Activated CD4-positive, alpha-beta T cell treated with anti-CD3 and anti-CD28 coated beads, Interleukin-2, amount 10 ng/mL, durations not matched to agents 7 days and 5 days (primary cell): ENCODE measurements around the gene SCYL2. TPM values are rescaled to one million over a fixed set of nuclear protein-coding genes. Genes with fewer than 3 reads are reported as not detected.
"Not testable (repeated sequence)": the region's sequence is repeated elsewhere in the genome, so short reads cannot be mapped to it uniquely, and the experiment has no call there.

Experiments used
- CTCF ChIA-PET: fragments of 350-600 bp; sonication (Branson Sonifier 250); formaldehyde crosslinking; loops from one replicate; lab custom pipeline; 2021; ENCODE audit warnings: antibody characterized with exemption; lab: Charles Lee
- POLR2A ChIA-PET: fragments of 350-600 bp; sonication (Branson Sonifier 250); formaldehyde crosslinking; loops from one replicate; lab custom pipeline; 2021; ENCODE audit warnings: antibody characterized with exemption; lab: Charles Lee
- DNase-seq: peaks from one replicate; pipeline ENCODE4 v3.0.0-alpha.2; 2020
- H3K27ac Mint-ChIP-seq: one replicate; pipeline ENCODE4 v1.8.0; 2021; ENCODE audit warnings: mild to moderate bottlenecking, moderate library complexity, mixed read lengths
- H3K27me3 Mint-ChIP-seq: one replicate; pipeline ENCODE4 v1.8.0; 2021; ENCODE audit warnings: mixed read lengths
- H3K36me3 Mint-ChIP-seq: one replicate; pipeline ENCODE4 v1.8.0; 2021; ENCODE audit warnings: low read depth, mixed read lengths
- H3K4me1 Mint-ChIP-seq: one replicate; pipeline ENCODE4 v1.8.0; 2021; ENCODE audit warnings: mixed read lengths
- H3K4me3 Mint-ChIP-seq: one replicate; pipeline ENCODE4 v1.8.0; 2021; ENCODE audit warnings: mild to moderate bottlenecking, moderate library complexity, mixed read lengths
- H3K9me3 Mint-ChIP-seq: one replicate; pipeline ENCODE4 v1.8.0; 2021; ENCODE audit warnings: mixed read lengths
- total RNA-seq, 2 experiments: library from RNA; stranded (reverse); gene quantifications; one replicate each; pipeline ENCODE4 v1.2.3, GENCODE V29; 2021

Gene SCYL2
- total RNA-seq, 2 experiments from 2014 or later: 32.1 to 33.3 TPM

DNA sequence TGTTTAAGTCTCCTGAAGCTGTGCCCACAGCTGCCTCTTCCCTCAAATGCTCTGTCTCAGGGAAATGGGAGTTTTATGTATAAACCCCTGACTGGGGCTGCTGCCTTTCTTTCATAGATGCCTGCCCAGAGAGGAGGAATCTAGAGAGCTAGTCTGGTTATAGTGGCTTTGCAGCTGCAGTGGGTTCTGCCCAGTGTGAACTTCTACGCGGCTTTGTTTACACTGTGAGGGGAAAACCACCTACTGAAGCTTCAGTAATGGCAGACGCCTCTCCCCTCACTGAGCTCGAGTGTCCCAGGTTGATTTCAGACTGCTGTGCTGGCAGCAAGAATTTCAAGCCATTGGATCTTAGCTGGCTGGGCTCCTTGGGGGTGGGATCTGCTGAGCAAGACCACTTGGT, 36.9 kb downstream of the SCYL2 start:
- Mint-ChIP-seq H3K27me3 (no peaks in the 10 kb centered on the region), H3K4me3 (no peak overlapping the region), H3K36me3 (peaks cover 75% of the 10 kb centered on the region), H3K27ac (no peak overlapping the region), H3K9me3 (peaks cover 33% of the 10 kb centered on the region), H3K4me1 (no peaks in the 10 kb centered on the region)
- CTCF ChIA-PET: interaction anchor here (0.6 kb wide), 1 partner anchor 988 kb away, joined by 3 read pairs; no protein-coding TSS in a partner anchor
- no peak for DNase-seq
- POLR2A ChIA-PET: no interaction called here

DNA sequence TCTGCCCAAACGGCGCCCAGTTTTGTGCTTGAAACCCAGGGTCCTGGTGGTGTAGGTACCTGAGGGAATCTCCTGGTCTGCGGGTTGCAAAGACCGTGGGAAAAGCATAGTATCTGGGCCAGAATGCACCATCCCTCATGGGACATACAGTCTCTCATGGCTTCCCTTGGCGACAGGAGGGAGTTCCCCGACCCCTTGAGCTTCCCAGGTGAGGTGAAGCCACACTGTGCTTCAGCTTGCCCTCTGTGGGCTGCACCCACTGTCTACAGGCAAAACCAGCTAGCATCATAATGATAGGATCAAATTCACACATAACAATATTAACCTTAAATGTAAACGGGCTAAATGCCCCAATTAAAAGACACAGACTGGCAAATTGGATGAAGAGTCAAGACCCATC, 37.4 kb downstream of the SCYL2 start:
- DNase-seq, H3K4me3 Mint-ChIP-seq, POLR2A ChIA-PET, H3K4me1 Mint-ChIP-seq, H3K27ac Mint-ChIP-seq, H3K27me3 Mint-ChIP-seq: not testable (repeated sequence)
- CTCF ChIA-PET: interaction anchor here (0.6 kb wide), 1 partner anchor 988 kb away, joined by 3 read pairs; no protein-coding TSS in a partner anchor
- Mint-ChIP-seq H3K9me3 (peaks cover 35% of the 10 kb centered on the region), H3K36me3 (peaks cover 70% of the 10 kb centered on the region)

DNA sequence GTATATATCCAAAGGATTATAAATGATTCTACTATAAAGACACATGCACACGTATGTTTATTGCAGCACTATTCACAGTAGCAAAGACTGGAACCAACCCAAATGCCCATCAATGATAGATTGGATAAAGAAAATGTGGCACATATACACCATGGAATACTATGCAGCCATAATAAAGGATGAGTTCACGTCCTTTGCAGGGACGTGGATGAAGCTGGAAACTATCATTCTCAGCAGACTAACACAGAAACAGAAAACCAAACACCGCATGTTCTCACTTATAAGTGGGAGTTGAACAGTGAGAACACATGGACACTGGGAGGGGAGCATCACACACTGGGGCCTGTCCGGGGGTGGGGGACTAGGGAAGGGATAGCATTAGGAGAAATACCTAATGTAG, 41.2 kb downstream of the SCYL2 start:
- Mint-ChIP-seq H3K36me3 (peaks cover 41% of the 10 kb centered on the region), H3K9me3 (peaks cover 24% of the 10 kb centered on the region)
- H3K4me1 Mint-ChIP-seq, H3K27ac Mint-ChIP-seq, POLR2A ChIA-PET, CTCF ChIA-PET, DNase-seq, H3K27me3 Mint-ChIP-seq, H3K4me3 Mint-ChIP-seq: not testable (repeated sequence)

DNA sequence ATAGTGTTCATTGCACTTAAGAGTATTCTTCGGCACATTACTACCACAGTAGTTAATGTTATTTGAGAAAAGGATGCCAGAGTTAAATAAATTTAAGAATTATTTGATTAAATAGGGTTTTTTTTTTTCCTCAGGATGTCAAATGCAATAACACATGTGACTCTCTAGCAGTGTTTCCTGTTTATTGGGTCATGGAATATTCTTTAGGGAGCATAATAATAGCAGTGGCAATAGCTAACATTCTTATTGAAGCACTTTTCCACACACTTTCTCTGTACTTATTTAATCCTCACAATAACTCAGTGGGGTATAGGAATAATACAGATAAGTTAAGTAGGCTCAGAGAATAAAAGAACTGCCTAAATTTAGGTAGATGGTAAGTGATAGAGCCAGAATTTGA, 44.3 kb downstream of the SCYL2 start:
- peaks cover 2% of the 10 kb centered on the region for H3K4me1 Mint-ChIP-seq
- CTCF ChIA-PET: interaction anchor here (1.2 kb wide), 1 partner anchor 12 kb away, joined by 3 read pairs; no protein-coding TSS in a partner anchor
- POLR2A ChIA-PET: no interaction called here
- peaks cover 23% of the 10 kb centered on the region for H3K36me3 Mint-ChIP-seq
- peaks cover 9% of the 10 kb centered on the region for H3K9me3 Mint-ChIP-seq
- no peak overlapping the region for H3K4me3 Mint-ChIP-seq
- DNase-seq: no peak
- no peaks in the 10 kb centered on the region for H3K27me3 Mint-ChIP-seq
- no peak overlapping the region for H3K27ac Mint-ChIP-seq

DNA sequence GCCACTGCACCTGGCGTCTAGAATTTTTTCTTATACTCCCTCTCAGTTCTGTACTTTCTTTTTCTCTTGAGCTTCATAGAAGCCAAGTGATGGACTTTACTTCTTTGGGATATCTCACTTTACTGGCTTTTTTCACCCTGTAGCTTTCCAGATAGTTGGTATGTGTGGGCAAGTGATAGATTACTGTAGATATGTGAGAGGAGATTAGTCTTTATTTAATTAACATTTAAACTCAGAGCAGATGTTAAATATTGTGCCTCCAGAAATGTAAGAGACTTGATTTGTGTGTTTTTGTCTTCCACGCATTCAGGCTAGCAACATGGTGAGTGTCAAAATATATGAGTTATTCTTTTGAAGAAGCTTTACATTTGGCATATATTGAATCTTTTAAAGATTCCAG, 50.4 kb downstream of the SCYL2 start:
- no peaks in the 10 kb centered on the region for H3K9me3 Mint-ChIP-seq
- DNase-seq: no peak
- no peak overlapping the region for H3K4me3 Mint-ChIP-seq
- peaks cover 19% of the 10 kb centered on the region for H3K36me3 Mint-ChIP-seq
- ChIA-PET CTCF (no interaction called here), POLR2A (no interaction called here)
- H3K27me3 Mint-ChIP-seq: no peaks in the 10 kb centered on the region
- H3K4me1 Mint-ChIP-seq: no peaks in the 10 kb centered on the region
- no peak overlapping the region for H3K27ac Mint-ChIP-seq

DNA sequence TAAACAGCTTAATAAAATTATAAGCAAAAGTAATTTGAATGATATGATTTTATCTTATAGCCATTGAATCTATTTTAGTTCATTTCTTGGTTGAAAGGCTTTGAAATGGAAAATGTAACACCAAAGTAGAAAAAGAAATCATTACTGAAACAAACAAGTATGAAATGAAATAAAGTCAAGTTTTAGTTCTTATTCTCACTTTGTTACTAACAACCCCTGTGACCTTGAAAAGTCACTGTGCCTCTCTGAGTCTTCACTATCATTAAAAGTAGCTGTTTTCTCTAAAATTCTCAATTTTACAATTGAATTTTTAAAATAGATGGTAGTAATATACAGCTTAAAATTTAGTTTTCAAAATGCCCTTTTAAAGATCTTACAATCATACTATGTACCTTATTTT, 57.5 kb downstream of the SCYL2 start:
- no peaks in the 10 kb centered on the region for H3K27me3 Mint-ChIP-seq
- peaks cover 20% of the 10 kb centered on the region for H3K36me3 Mint-ChIP-seq
- DNase-seq: no peak
- H3K27ac Mint-ChIP-seq: no peak overlapping the region
- ChIA-PET POLR2A (no interaction called here), CTCF (no interaction called here)
- H3K4me3 Mint-ChIP-seq: no peak overlapping the region
- no peaks in the 10 kb centered on the region for H3K4me1 Mint-ChIP-seq
- no peaks in the 10 kb centered on the region for H3K9me3 Mint-ChIP-seq

DNA sequence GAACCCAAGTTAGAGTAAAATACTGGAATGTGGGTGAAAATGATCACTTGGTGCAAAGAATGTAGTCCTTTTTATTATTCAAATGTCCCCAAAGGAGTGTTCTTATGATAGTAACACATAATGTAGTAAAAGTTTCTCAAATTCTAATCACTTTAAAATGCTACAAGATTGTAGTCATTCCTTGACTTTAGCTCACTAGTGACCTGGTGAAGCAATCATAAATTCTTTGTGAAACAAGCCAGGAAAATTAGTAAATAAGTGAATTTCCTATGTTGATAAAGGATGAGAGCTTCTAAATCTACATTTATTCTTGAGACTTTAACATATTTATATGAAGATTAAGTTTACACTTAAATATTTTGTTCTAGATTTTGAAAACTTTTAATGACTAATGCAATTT, 59.2 kb downstream of the SCYL2 start:
- Mint-ChIP-seq H3K36me3 (peaks cover 27% of the 10 kb centered on the region), H3K9me3 (no peaks in the 10 kb centered on the region), H3K27ac (no peak overlapping the region), H3K4me1 (no peaks in the 10 kb centered on the region), H3K27me3 (no peaks in the 10 kb centered on the region), H3K4me3 (no peak overlapping the region)
- DNase-seq: no peak
- ChIA-PET CTCF (no interaction called here), POLR2A (no interaction called here)

DNA sequence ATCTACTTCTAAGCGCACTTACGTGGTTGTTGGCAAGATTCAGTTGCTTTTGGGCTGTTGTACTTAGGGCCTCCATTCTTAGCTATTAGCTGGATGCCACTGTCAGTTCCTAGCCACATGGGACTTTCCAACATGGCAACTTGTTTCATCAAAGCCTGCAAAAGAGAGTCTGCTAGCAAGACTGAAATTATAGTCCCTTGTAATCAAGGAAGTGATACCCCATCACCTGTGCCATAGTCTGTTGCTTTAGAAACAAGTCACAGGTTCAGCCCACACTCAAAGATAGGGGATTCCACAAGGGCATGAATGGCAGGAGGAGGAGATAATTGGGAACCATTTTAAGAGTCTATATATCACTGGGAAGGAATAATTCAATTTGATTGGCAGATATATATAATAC, 62.8 kb downstream of the SCYL2 start:
- Mint-ChIP-seq H3K4me3 (no peak overlapping the region), H3K36me3 (peaks cover 37% of the 10 kb centered on the region), H3K27me3 (no peaks in the 10 kb centered on the region), H3K27ac (no peak overlapping the region), H3K4me1 (no peaks in the 10 kb centered on the region), H3K9me3 (no peaks in the 10 kb centered on the region)
- DNase-seq: no peak
- ChIA-PET POLR2A (no interaction called here), CTCF (no interaction called here)

DNA sequence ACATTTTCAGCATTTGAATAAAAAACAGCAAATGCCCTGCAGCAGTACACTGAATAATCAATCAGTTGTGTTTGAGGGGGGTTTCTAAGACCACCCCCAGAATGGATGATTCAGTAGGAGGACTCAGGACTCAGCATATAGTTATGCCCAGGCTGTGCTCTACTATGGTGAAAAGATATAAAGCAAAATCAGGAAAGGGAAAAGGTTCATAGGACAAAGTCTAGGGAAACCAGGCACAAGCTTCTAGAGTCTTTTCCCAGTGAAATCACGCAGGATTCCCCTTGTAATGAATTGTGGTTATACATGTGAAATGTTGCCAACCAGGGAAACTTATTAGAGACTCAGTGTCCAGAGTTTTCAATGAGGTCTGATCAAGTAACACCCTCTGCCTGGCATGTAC, 64.9 kb downstream of the SCYL2 start:
- ChIA-PET POLR2A (no interaction called here), CTCF (no interaction called here)
- Mint-ChIP-seq H3K36me3 (peaks cover 44% of the 10 kb centered on the region), H3K9me3 (no peaks in the 10 kb centered on the region), H3K27me3 (no peaks in the 10 kb centered on the region), H3K4me3 (no peak overlapping the region), H3K4me1 (no peaks in the 10 kb centered on the region), H3K27ac (no peak overlapping the region)
- DNase-seq: no peak

DNA sequence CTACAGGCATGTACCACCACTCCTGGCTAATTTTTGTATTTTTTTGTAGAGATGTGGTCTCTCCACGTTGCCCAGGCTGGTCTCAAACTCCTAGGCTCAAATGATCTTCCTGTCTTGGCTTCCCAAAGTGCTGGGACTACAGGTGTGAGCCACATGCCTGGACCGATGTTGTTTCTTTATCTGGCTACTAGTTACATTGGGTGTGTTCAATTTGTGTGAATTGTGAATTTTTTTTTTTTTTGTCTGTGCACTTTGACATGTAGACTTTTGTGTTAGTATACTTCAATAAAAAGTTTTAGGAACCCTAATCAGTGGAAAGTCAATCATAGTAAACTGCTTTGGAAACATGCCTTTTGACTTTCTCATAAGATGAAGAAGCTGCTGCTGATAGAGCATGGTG, 65.9 kb downstream of the SCYL2 start:
- H3K4me1 Mint-ChIP-seq: no peaks in the 10 kb centered on the region
- ChIA-PET CTCF (no interaction called here), POLR2A (no interaction called here)
- H3K36me3 Mint-ChIP-seq: peaks cover 41% of the 10 kb centered on the region
- no peaks in the 10 kb centered on the region for H3K9me3 Mint-ChIP-seq
- no peak overlapping the region for H3K27ac Mint-ChIP-seq
- DNase-seq: no peak
- no peak overlapping the region for H3K4me3 Mint-ChIP-seq
- H3K27me3 Mint-ChIP-seq: no peaks in the 10 kb centered on the region

DNA sequence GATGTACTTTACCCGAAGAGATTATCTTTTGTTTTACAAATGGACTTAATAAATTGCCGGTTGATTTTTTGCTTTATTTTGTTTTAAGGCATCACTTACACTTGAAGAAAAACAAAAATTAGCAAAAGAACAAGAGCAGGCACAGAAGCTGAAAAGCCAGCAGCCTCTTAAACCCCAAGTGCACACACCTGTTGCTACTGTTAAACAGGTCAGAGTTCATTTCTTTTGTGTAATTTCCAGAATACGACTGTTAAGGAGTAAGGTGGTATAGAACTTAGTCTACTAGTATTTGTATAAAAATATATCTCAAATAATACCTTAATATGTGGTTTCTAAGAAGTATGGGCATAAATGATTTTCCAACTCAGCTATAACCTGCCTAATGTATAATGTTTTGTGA, 70.3 kb downstream of the SCYL2 start:
- Mint-ChIP-seq H3K27me3 (no peaks in the 10 kb centered on the region), H3K27ac (no peak overlapping the region), H3K9me3 (no peaks in the 10 kb centered on the region), H3K36me3 (peaks cover 32% of the 10 kb centered on the region), H3K4me1 (no peaks in the 10 kb centered on the region), H3K4me3 (no peak overlapping the region)
- no peak for DNase-seq
- POLR2A ChIA-PET: no interaction called here
- CTCF ChIA-PET: interaction anchor here (1.1 kb wide), 1 partner anchor 13 kb away, joined by 3 read pairs; no protein-coding TSS in a partner anchor

DNA sequence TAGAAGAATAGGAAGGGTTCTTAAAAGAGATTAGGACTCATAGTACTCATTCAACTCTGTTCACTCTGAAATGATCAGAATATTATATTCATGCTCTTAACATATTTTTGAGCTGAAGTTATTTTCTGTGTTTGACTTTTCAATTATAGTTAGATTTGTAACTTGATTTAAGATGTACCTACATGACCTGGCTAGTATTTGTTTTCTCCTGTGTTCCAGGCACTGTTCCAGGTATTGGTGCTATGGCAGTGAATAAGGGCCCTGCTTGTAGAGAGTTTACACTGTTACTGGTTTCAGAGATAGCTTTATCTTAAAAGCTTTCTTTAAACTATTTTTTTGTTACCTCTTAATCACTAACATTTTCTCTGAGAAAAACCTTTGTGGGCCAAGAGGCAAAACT, 70.8 kb downstream of the SCYL2 start:
- Mint-ChIP-seq H3K9me3 (no peaks in the 10 kb centered on the region), H3K4me1 (no peaks in the 10 kb centered on the region), H3K27me3 (no peaks in the 10 kb centered on the region), H3K4me3 (no peak overlapping the region), H3K27ac (no peak overlapping the region), H3K36me3 (peaks cover 33% of the 10 kb centered on the region)
- POLR2A ChIA-PET: no interaction called here
- CTCF ChIA-PET: no interaction called here
- no peak for DNase-seq

DNA sequence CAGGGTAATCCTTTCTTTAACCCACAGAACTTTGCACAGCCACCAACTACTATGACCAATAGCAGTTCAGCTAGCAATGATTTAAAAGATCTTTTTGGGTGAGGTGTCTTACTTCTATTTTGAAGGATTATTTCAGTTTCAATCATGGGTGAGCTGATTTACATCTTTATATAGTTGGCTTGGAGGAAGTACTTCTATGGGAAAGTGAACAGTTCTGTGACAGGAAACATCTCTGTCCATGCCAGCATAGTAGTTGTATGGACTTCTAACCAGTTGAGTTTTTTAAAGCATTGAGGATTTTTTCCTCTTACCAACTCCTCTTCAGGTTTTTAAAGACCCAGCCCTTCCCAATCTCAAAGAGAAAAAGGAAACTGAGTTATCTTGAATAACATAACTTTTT, 72.1 kb downstream of the SCYL2 start:
- no peak overlapping the region for H3K27ac Mint-ChIP-seq
- no peak for DNase-seq
- H3K27me3 Mint-ChIP-seq: no peaks in the 10 kb centered on the region
- H3K36me3 Mint-ChIP-seq: peaks cover 27% of the 10 kb centered on the region
- ChIA-PET POLR2A (no interaction called here), CTCF (no interaction called here)
- no peak overlapping the region for H3K4me3 Mint-ChIP-seq
- no peaks in the 10 kb centered on the region for H3K9me3 Mint-ChIP-seq
- no peaks in the 10 kb centered on the region for H3K4me1 Mint-ChIP-seq

DNA sequence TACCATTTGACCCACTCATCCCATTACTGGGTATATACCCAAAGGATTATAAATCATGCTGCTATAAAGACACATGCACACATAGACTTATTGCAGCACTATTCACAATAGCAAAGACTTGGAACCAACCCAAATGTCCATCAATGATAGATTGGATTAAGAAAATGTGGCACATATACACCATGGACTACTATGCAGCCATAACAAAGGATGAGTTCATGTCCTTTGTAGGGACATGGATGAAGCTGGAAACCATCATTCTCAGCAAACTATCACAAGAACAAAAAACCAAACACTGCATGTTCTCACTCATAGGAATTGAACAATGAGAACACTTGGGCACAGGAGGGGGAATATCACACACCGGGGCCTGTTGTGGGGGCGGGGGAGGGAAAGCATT, 75.9 kb downstream of the SCYL2 start:
- H3K4me1 Mint-ChIP-seq, POLR2A ChIA-PET, H3K27me3 Mint-ChIP-seq, DNase-seq, H3K4me3 Mint-ChIP-seq, H3K9me3 Mint-ChIP-seq, CTCF ChIA-PET, H3K27ac Mint-ChIP-seq: not testable (repeated sequence)
- peaks cover 15% of the 10 kb centered on the region for H3K36me3 Mint-ChIP-seq
